Thyroid gland (tissue), 4 donors: ENCODE data around the gene INTS1. TPM values are rescaled to one million over a fixed set of nuclear protein-coding genes. Genes with fewer than 3 reads are reported as not detected.

Source experiments
- DNase-seq, 2 donors: peaks; one replicate each; pipeline ENCODE4 v3.0.0-alpha.2; 2019
- H3K27ac ChIP-seq, 3 donors: fragments of 200-600 bp; sonication (generic); 1 replicate in 2 of 3; 2 replicates in 1 of 3; pipeline ENCODE4 v1.5.1; 2016 to 2019; ENCODE audit warnings: mild to moderate bottlenecking in 1 of 3, moderate library complexity in 1 of 3
- H3K27me3 ChIP-seq: fragments of 200-600 bp; sonication (generic); one replicate; pipeline ENCODE4 v1.5.1; 2019
- H3K36me3 ChIP-seq, 2 donors: fragments of 200-600 bp; sonication (generic); one replicate each; pipeline ENCODE4 v1.5.1; 2016 to 2019
- H3K4me1 ChIP-seq, 2 donors: fragments of 200-600 bp; sonication (generic); one replicate each; pipeline ENCODE4 v1.5.1; 2017 to 2019
- H3K4me3 ChIP-seq, 3 donors: fragments of 200-600 bp; sonication (generic); replicated peaks in 1 of 3; 1 replicate in 2 of 3; 2 replicates in 1 of 3; pipeline ENCODE4 v1.5.1; 2016; ENCODE audit warnings: mild to moderate bottlenecking in 1 of 3
- H3K9me3 ChIP-seq: fragments of 200-600 bp; sonication (generic); one replicate; pipeline ENCODE4 v1.5.1; 2017
- POLR2A ChIP-seq, 2 donors: fragments of 450-650 bp; IDR thresholded peaks; one replicate each; pipeline ENCODE4 v1.6.1; 2017; ENCODE audit warnings: antibody characterized with exemption in 2 of 2, mild to moderate bottlenecking in 2 of 2, moderate library complexity in 1 of 2
- WGBS, 2 donors: methylation state at CpG; one replicate each; pipeline ENCODE4 v1.1.5; 2017; 5-methylcytosine and 5-hydroxymethylcytosine counted together
- intact Hi-C: fragments of 100-400 bp; cut with DNase I; formaldehyde crosslinking; loops from one replicate; pipeline ENCODE4 v1.15.1; 2023
- total RNA-seq, 4 donors: library from RNA; depleted of rRNA; stranded (reverse); fragments of >200 nt; gene quantifications; one replicate each; pipeline ENCODE4 v1.2.3, GENCODE V29; 2016
- TF ChIP-seq, protein P1 (sequence below), 6 experiments: fragments of 200-600 bp in 3 of 6; fragments of 450-650 bp in 3 of 6; sonication (generic) in 3 of 6; IDR thresholded peaks; one replicate each; pipeline ENCODE4 v1.5.1; 2016 to 2019; ENCODE audit warnings: antibody characterized with exemption in 6 of 6, mild to moderate bottlenecking in 2 of 6, inconsistent platforms in 1 of 6, moderate library complexity in 1 of 6

INTS1 gene
- total RNA-seq, 4 donors from 2014 or later: 34.5 to 72.3 (median 65.5) TPM

DNA sequence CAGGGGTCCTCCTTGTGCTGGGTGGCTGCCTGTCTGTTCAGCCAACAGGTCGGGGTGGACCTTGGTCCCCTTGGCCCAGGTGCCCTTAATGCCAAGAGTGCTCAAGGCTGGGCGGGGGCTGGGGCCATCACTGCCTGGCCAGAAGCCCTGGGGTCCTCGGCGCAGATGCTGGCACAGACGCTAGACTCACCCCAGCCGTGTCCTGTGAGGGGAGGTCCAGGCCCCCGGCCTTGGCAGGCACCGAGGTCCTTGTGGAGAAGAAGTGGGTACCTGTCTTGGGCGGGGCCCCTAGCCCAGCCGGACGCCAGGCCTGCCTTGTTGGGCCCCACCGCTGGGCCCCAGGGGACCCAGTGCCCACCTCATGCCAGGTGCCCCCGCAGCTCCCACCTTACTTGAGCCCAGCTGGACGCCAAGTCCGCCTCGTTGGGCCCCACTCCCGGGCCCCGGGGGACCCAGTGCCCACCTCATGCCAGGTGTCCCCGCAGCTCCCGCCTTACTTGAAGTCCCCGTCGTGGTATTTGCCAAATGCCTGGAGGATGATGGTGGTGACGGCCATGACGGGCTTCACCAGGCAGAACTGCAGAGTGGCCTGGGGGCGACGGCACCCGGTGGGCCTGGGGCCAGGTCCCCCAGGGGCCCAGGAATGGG, 45.3 kb upstream of the INTS1 start:
- Histone ChIP-seq H3K27me3 (no peaks in the 10 kb centered on the region), H3K9me3 (no peaks in the 10 kb centered on the region), H3K4me3 (no peak overlapping the region), H3K4me1 (no peaks in the 10 kb centered on the region), H3K36me3 (no peaks in the 10 kb centered on the region), H3K27ac (no peak overlapping the region)
- DNase-seq: no peak
- intact Hi-C loops: no loop called here
- TF ChIP-seq, protein P1, sequence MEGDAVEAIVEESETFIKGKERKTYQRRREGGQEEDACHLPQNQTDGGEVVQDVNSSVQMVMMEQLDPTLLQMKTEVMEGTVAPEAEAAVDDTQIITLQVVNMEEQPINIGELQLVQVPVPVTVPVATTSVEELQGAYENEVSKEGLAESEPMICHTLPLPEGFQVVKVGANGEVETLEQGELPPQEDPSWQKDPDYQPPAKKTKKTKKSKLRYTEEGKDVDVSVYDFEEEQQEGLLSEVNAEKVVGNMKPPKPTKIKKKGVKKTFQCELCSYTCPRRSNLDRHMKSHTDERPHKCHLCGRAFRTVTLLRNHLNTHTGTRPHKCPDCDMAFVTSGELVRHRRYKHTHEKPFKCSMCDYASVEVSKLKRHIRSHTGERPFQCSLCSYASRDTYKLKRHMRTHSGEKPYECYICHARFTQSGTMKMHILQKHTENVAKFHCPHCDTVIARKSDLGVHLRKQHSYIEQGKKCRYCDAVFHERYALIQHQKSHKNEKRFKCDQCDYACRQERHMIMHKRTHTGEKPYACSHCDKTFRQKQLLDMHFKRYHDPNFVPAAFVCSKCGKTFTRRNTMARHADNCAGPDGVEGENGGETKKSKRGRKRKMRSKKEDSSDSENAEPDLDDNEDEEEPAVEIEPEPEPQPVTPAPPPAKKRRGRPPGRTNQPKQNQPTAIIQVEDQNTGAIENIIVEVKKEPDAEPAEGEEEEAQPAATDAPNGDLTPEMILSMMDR (IDR thresholded peaks at IDR 0.05): no peak
- TF ChIP-seq POLR2A (IDR thresholded peaks at IDR 0.05): no peak
- WGBS, 2 donors: 83 to 93% methylated on average over 15 to 19 of the region's 27 CpGs

DNA sequence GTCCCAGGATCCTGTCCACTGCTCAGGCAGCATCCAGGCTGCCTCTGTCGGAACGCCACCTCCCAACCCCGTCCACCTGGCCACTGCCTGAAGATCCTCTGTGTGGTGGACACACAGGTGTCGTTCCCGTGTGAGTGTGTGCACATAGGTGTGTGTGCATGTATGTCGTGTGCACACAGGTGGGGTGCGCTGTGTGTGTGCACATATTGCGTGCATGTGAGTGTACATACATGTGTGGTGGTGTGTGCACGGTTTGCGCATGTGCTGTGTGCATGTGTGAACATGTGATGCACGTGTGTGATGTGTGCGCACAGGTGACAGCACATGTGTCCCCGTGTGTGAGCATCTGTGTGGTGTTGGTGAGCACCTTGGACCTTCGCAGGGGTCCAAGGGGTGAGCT, 44.8 kb upstream of the INTS1 start:
- Histone ChIP-seq H3K4me3 (no peak overlapping the region), H3K4me1 (no peaks in the 10 kb centered on the region), H3K36me3 (no peaks in the 10 kb centered on the region), H3K27me3 (no peaks in the 10 kb centered on the region), H3K9me3 (no peaks in the 10 kb centered on the region), H3K27ac (no peak overlapping the region)
- WGBS, 2 donors: 80 to 89% methylated on average over 9 to 14 of the region's 14 CpGs
- no peak for TF ChIP-seq POLR2A (IDR thresholded peaks at IDR 0.05)
- TF ChIP-seq, protein P1 (IDR thresholded peaks at IDR 0.05): no peak
- no peak for DNase-seq
- intact Hi-C loops: no loop called here

DNA sequence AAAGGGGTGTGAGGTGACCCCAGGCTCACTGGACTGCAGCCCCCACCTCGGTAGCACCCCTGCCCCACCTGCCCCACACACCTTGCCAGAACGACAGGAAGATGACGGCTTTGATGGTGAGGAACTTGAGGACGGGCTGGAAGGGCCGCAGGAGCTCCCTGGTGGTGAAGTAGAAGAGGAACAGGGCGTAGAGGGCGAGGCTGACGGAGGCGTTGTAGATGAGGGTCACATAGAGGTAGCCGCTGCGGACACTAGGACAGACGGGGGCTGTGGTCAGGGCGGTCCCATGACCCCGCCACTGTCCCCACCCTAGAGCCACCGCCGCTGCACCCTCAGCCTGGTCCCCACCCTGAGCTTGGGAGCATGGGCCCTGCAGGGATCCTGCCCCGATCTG, 44.2 kb upstream of the INTS1 start:
- intact Hi-C loops: no loop called here
- TF ChIP-seq, protein P1 (IDR thresholded peaks at IDR 0.05): no peak
- 82 to 83% methylated on average over 15 to 17 of the region's 17 CpGs for WGBS, 2 donors
- H3K27ac ChIP-seq: no peak overlapping the region
- no peaks in the 10 kb centered on the region for H3K9me3 ChIP-seq
- no peaks in the 10 kb centered on the region for H3K36me3 ChIP-seq
- no peaks in the 10 kb centered on the region for H3K4me1 ChIP-seq
- H3K27me3 ChIP-seq: no peaks in the 10 kb centered on the region
- no peak for DNase-seq
- no peak overlapping the region for H3K4me3 ChIP-seq

DNA sequence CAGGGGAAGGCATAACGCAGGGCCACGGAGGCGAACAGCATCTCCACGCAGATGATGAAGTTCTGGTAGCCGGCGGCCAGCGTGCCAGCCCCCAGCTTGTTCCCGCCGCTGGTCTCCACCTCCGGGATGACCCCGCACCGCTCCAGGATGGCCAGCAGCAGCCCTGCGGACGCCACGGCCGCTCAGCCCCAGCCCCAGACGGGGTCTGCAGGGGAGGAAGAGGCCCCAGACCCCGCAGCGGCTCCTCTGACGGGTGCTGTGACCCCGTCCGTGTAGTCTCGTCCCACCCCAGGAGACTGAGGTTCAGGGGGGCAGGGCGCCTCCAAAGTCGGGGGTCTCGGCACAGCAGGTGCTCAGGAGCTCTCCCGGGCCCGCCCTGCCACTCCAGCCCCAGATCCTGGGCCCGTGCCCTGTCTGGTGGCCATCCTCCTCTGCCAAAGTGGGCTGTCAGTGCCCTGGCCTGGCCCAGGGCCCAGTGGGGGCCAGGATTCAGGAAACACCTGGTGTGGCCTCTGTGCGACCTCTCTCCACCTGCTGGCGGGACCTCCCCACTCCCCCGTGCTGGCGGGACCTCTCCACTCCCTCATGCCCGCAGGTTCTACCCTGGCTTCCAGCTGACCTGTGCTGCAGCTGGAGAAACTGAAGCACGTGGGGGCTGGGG, 43.7 kb upstream of the INTS1 start:
- WGBS, 2 donors: 71 to 72% methylated on average over 16 to 17 of the region's 35 CpGs
- Histone ChIP-seq H3K27ac (no peak overlapping the region), H3K9me3 (no peaks in the 10 kb centered on the region), H3K4me3 (no peak overlapping the region), H3K4me1 (no peaks in the 10 kb centered on the region), H3K36me3 (no peaks in the 10 kb centered on the region), H3K27me3 (no peaks in the 10 kb centered on the region)
- TF ChIP-seq POLR2A (IDR thresholded peaks at IDR 0.05): no peak
- TF ChIP-seq, protein P1 (IDR thresholded peaks at IDR 0.05): no peak
- intact Hi-C loops: no loop called here
- no peak for DNase-seq
